GM13977 (cell line): ENCODE results near the gene CNTNAP2.

Source experiments
- DNase-seq: peaks from one replicate; pipeline ENCODE4 v3.0.0; 2012; ENCODE audit warnings: low spot score
- CTCF ChIP-seq: IDR thresholded peaks from 2 replicates; pipeline ENCODE4 v1.5.1; 2012; ENCODE audit warnings: mild to moderate bottlenecking, control low read depth; ENCODE audit not compliant: insufficient read depth; ENCODE audit errors: extremely low read depth, missing control alignments
- in situ Hi-C: fragments of 300-500 bp; cut with MboI; formaldehyde crosslinking; loops from one replicate; pipeline ENCODE4 v1.12.0; 2022; ENCODE audit warnings: low sequenced_read_pairs, low pct_unique_long_range_greater_than_20kb, mixed read lengths, inconsistent platforms; ENCODE audit not compliant: unreplicated experiment

CNTNAP2 gene

DNA sequence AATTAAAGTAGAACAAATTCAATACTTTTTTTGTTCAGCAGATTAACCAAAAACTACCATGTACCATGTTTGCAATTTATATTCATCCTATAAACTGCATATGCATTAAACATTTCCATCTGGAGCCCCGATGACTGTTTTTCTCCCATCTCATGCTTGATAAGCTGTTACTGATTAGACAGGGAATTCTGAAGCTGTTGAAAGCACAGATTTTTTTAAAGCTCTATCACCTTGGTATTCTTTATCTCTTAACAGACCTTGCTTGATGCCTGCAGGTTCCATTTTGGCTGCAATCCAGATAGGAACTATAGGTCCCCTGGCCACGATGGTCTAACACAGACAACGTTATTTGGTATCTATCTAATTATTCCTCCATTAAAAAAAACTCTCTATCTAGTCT is 961.7 kb downstream of the CNTNAP2 start:
- no peak for DNase-seq
- in situ Hi-C loops = no loop called here
- TF ChIP-seq CTCF = no peak

- no peak for DNase-seq
- no peak for TF ChIP-seq CTCF
- in situ Hi-C loops = no loop called here
These were observed 962.5 kb downstream of the CNTNAP2 start for GRCh38 chr7:147079083-147079482.

DNA sequence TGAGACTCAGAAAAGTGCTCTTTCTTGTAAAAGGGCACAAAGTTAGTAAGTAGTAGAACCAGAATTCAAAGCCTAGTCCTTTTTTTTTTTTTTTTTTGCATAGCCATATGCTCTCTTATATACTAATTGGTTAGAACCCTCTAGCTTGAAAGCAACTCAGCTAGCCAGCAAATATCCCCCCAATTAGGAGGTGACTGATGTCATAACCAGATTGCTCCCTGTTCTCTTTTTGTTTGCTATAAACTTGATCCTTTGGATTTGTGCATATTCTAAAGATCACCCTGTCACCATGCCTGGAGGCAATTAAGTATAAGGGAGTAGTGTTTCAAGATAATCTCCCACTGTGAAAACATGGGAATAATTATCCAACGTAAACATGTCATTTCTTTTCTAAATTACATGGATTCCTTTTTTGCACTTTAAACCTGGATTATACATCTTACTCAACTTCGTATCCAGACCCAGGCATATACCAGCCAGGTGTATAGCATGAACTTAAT is 963.4 kb downstream of the CNTNAP2 start:
- no peak for TF ChIP-seq CTCF
- no peak for DNase-seq
- in situ Hi-C loops = no loop called here

DNA sequence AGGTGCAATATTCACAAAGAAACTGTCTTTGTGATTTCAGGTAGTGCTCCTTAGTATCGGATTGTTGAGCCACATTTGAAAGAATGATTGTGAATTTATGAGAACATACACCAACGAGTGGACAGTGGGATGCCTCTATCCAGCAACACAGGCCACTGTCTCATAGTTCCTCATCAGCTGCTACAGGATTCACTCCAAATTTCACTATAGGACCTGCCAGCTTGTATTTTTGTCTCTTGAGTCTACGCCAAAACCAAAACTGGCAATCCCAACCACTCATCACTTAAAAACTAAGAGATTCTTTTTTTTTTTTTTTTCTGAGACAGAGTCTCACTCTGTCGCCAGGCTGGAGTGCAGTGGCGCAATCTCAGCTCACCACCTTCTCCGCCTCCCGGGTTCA is 964.5 kb downstream of the CNTNAP2 start:
- in situ Hi-C loops = no loop called here
- TF ChIP-seq CTCF = no peak
- no peak for DNase-seq

- DNase-seq = no peak
- no peak for TF ChIP-seq CTCF
- in situ Hi-C loops = no loop called here
These were observed 972.5 kb downstream of the CNTNAP2 start for GRCh38 chr7:147089051-147089461.

DNA sequence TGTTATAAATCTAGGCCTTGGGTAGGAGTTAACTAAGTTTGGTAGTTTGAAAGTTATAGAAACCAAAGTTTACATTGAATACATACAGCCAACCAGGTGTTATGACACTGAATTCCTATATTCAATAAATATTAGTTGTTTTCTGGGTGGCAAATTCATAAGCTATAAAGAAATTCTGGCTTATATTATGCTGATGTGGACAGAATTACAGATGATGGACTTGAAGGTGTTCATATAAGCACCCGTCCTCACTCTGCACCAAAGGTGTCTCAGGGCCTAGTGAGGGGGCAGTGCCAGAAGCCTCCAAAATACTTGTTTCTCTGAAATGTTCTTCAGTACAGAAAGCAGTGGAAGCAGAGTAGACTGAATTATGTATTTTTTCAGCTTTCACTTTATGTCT is 973.0 kb downstream of the CNTNAP2 start:
- DNase-seq = no peak
- in situ Hi-C loops = no loop called here
- no peak for TF ChIP-seq CTCF

DNA sequence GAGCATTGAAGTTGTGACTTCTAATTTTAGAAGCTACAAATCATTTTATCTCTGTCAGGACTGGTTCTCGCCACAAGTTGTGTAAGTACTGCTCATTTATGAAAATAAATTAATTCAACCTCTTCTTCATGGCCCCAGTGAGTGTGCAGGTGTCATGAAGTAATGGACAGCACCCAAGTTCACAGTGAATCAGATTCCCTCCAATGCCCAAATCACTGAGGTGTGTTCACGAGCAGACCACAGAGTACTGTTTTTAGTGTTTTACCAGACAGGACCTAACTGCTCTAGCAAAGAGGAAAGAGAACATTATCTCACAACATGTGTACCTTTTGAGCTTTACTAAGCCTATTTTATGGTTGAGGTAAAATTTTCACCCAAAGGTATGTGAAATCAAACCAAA is 980.0 kb downstream of the CNTNAP2 start:
- TF ChIP-seq CTCF = no peak
- in situ Hi-C loops = no loop called here
- peak; percentile 8 for DNase-seq
